CD4-positive, alpha-beta T cell treated with Interleukin-10 for 1 hour (primary cell): Measurements from ENCODE around the gene TEAD1.

Experiments
- DNase-seq: peaks from one replicate; pipeline ENCODE4 v3.0.0-alpha.2; 2020

Gene TEAD1

GRCh38 chr11:12715941-12716340 is 41.7 kb downstream of the TEAD1 start:
- DNase-seq, result no peak

- DNase-seq, result no peak
Observed at GRCh38 chr11:12716816-12717215, 42.6 kb downstream of the TEAD1 start.

GRCh38 chr11:12717851-12718291 is 43.6 kb downstream of the TEAD1 start:
- DNase-seq, result peak; percentile 33

DNA sequence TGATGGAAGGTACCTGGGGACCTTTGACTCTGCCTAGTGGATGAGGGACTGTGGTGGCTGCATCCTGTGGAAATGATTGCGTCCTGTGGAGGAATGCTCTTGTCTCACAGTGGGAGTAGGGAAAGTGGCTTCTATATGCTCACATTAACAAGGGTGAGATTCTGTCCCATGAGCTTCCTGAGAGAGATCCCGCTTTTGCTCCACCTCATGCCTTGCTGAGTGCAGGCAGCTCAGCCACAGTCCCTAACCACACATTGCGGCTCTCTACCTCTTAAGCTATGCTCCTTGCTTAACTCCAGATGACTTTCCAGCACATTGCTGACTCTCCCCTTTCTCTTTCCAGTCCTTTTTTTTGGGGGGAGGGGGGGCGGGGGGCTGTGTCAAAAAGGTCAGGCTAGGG is 45.0 kb downstream of the TEAD1 start:
- DNase-seq, result no peak

DNA sequence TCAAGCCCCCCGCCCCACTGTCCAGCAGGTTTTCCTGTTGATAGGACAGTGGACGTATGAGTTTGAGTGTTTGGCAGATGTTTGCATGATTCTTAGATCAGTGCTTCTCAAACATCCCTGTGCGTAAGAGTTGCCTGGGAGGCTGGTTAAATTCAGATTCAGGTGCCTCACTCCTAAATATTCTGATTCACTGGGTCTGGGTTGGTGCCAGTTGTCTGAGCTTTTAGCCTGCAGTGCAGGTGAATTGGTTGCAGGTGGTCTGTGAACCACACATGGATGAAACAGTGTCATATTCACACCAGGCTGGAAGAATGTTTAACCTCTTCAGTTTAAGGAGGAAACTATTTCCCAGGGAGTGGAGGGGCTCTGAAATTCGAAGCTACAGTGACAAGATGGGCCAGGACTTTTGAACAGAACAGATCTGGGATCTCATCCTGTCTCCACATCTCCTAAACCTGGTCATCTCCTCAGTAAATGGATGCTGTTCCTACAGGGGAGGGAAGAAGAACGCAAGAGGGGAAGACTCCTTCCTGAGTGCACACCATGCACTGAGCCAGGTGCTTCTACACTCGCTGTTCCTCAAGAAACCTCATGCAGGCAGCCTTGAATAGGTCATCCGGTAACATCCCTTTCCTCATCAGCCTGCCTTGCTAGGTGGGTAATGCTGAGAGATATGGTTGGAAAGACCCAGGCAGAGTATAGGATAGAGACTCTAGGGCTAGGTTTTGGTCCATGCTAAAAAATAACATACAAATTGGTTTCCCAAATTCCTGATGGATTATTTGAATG is 47.8 kb downstream of the TEAD1 start:
- DNase-seq, result no peak

- DNase-seq, result no peak
Observed at GRCh38 chr11:12723421-12724300, 49.4 kb downstream of the TEAD1 start.

DNA sequence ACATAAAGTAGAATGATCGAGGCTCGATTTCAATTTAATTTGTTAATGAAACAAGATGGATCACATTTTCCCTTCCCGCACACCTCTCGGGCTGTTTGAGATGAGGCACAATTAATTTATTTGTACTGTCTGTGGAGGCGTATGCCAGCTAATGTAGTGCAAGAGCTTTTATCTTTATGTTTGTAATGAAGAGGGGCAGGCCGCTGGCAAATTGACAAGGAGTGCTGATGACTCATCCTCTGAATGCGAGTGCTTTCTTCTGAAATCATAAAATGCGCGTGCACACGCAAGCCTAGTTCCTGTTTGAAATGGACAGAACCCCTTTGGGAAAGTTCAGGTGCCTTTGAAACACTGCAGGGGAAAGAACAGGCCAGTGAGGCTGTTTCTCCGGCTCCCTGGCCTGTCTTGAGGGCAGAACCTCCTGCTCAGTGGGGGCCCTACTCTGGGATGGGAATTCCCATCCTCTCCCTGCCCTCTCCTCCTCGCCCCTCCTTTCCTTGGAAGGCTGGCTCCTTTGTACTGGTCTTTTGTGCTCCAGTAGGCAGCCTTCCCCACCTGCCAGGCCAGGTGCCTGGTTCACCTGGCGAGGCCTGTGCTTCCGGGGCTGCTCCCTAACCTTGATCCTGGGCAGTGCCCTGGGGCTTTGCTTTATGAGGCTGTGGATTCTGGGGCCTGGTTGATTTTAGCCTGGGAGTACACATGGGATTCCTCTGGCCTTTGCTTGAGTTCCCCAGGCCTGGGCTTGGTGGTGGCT is 50.3 kb downstream of the TEAD1 start:
- DNase-seq, result no peak

DNA sequence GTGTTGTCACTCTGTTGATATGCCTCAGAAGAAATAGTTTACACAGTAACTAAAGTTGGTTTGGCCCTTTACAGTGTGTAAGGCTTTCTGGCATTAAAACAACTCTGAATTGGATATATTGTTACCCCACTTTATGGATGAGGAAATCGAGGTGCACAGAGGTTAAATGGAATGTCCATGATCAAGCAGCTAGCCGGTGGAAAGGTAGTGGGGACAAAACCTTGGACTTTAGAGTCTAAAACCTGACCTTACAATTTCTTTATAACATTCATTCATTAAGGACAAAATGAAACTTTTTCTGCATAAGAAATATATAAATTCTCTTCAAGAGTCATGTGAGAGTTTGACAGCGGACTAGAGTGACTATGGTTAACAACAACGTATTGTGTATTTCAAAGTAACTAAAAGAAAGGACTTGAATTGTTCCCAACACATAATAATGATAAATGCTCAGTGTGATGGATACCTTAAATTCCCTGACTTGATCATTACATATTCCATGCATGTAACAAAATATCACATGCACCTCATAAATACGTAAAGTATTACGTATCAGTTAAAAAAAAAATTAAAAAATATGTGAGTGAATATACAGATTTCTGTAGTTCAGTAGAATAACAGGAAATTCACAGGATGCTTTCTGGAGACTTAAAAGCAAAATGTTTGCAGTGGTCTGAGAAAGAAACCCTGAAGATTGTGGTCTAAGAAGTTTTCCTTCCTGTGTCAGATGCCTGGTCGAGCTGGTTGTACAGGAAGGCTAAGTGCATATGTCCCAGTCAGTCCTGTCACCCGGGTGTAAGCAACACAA is 51.0 kb downstream of the TEAD1 start:
- no peak for DNase-seq

- DNase-seq, result no peak
Observed at GRCh38 chr11:12725863-12726682, 51.9 kb downstream of the TEAD1 start.

DNA sequence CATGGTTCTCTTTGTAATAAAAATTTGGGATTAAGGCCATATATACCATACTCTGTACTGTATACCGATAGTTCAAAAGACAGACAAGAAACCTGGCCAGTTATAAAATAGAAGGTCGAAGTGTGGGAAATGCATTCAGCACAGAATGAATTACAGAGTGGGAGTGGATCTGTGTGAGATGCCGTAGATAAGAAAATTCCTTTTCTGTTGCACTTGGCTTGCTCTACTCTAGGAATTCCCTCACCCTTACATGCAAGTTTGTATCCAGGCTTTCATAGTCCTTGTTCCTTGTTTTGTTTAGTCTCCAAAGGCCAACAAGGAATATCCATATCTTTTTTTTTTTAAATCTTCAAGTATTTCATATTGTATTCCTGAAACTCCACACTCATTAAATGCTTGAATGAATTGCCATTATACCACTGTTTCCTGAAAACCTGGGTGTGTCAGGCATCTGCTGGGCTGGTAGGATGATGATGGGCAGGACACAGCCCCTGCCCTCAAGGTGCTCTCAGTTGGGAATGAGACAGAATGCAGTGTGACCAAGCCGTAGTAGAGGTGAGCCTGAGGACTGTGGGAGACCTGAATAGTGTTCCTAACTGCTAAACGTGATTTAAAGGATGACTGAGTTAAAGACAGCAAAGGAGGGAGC is 53.5 kb downstream of the TEAD1 start:
- no peak for DNase-seq

- no peak for DNase-seq
Observed at GRCh38 chr11:12728417-12728816, 54.2 kb downstream of the TEAD1 start.

GRCh38 chr11:12729941-12730340 is 55.7 kb downstream of the TEAD1 start:
- DNase-seq, result no peak

DNA sequence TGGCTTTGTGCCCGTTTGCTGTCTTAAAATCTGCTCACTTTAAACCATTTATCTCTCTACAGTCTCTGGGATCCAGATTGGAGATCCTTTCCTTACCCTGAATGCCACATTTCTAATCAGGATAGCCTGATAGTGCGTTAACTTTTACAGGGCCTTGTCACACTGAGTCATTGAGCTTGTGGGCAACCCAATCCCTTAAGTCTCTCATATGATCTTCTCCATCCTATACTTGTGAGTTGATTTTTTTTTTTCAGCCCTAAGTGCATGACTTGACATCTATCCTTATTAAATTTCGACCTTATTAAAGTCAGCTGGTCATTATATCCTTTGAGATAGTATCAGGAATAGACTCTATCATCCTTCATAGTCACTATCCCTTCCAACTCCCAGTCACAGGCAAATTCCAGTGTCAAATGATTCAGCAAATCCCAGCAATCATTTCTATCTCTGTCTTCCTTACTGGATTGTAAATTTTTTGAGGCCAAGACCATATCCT is 57.7 kb downstream of the TEAD1 start:
- no peak for DNase-seq

DNA sequence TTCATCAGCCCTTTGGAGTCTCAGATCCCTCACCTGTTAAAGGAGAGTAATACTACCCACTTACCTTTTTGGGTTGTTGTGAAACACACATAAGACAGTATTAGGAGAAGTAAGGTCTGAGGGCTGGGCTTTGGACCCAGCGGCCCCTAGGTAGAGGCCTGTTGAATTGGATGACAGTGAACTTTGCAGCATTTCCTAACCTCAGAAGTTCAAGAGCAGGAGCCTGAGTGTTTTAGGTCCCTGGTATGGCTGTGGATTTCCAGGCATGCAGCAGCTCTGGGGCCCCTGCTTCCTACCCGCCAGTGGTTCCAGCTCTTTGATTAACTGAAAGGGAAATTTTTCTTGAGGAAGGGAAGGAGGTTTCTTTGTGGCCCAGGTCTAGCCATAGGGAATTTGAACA is 58.9 kb downstream of the TEAD1 start:
- no peak for DNase-seq

DNA sequence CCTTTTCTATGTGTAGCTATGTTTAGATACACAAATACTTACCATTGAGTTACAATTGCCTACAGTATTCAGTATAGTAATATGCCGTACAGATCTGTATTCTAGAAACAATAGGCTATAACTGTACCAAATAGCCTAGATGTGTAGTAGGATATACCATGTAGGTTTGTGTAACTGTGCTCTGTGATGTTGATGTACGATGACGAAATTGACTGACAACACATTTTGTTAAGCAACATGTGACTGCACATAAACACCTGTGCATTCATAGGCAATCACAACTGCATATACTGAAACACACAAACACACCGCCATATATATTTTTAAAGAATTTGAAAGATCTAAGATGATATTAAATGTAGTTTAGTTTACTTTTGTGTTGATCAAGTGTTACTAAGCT is 60.4 kb downstream of the TEAD1 start:
- no peak for DNase-seq

DNA sequence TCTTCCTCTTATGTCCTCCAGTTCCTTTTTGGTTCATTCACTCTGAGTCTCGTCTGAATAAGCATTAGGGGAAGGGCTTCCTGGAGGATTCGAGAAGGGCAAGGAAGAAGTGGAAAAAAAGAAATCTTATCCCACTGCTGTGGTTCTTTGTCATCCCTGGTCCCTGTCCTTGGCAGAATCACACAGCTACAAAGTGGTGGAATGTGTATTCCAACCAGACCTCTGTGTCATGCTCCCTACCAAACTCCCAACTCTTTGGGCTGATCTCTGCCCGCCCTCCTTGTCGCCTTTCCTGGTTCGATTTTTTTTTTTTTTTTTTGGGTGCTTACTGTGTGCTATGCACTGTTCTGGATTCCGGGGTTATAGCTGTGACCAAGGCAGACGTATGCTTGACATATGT is 61.0 kb downstream of the TEAD1 start:
- DNase-seq, result no peak

- DNase-seq, result no peak
Observed at GRCh38 chr11:12737024-12737423, 62.8 kb downstream of the TEAD1 start.

- no peak for DNase-seq
Observed at GRCh38 chr11:12741671-12742216, 67.5 kb downstream of the TEAD1 start.

DNA sequence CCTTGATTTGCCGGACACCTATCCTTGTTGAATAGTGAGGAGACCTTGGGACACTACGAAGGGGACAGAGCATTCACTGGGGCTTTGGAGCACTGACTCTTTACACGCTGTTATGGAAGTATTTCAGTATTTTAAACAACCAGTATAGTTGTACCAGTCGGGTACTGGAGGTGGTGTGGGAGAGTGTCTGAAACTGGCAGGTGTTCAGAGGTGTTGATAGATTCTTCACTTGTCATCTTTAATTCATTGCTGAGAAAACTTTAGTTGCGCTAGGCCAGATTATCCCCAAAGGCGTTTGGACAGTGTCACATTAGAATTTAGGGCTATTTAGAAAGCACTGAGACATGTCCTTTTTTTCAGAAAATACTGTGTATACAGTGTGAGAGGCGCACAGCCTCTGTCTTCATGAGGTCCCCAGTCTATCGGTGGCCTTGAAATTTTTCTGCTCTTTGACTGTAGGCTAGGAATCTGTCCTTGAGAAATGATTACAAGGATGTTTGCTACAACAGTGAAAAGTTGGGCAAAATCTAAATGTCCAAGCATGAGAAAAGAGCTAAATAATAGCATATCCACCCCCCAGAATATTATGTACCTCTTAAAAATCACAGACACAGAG is 69.7 kb downstream of the TEAD1 start:
- DNase-seq, result no peak
